Right lobe of liver (tissue), 4 donors: ENCODE results near the gene EGF.

Experiments
- CTCF ChIP-seq, 4 donors: fragments of 200-600 bp in 3 of 4; fragments of 450-650 bp in 1 of 4; IDR thresholded peaks; one replicate each; pipeline versions ENCODE4 v1.5.1 to v1.8.0; 2016 to 2022; ENCODE audit warnings: antibody characterized with exemption in 4 of 4, mild to moderate bottlenecking in 2 of 4
- POLR2A ChIP-seq: fragments of 450-650 bp; IDR thresholded peaks from one replicate; pipeline ENCODE4 v1.6.1; 2017; ENCODE audit warnings: antibody characterized with exemption, mild to moderate bottlenecking
- donor health status: DM: no; HTN: no; CAD: no.
- donor health status: DM: no; HTN: no; CAD: no.
- donor health status: DM: no; HTN: yes; CAD: no.

- TF ChIP-seq POLR2A (no peak), CTCF (IDR thresholded peaks at IDR 0.05) (no peak)
Observed at GRCh38 chr4:109990261-109991257, 77.9 kb downstream of the EGF start.
